Neutrophil (primary cell): Measurements from ENCODE around the gene WBP2.
A peak's percentile ranks its signal among the peaks of the same experiment; 100 is the strongest.
"Not testable (repeated sequence)": the region's sequence is repeated elsewhere in the genome, so short reads cannot be mapped to it uniquely, and the experiment has no call there.

Source experiments
- H3K27ac ChIP-seq: fragments of 200-600 bp; sonication (generic); 2 replicates; pipeline ENCODE4 v1.5.1; 2016; ENCODE audit warnings: mild to moderate bottlenecking, moderate library complexity
- H3K27me3 ChIP-seq: fragments of 200-600 bp; sonication (generic); 2 replicates; pipeline ENCODE4 v1.6.0; 2016; ENCODE audit warnings: mild to moderate bottlenecking
- H3K36me3 ChIP-seq: fragments of 200-600 bp; sonication (generic); 2 replicates; pipeline ENCODE4 v1.5.1; 2017
- H3K4me1 ChIP-seq, 2 experiments: fragments of 200-600 bp in 1 of 2; sonication (generic) in 1 of 2; 1 replicate in 1 of 2; 2 replicates in 1 of 2; pipeline versions ENCODE4 v1.5.1 to v1.6.1; 2013 to 2016; ENCODE audit warnings: low read depth in 1 of 2, low read length in 1 of 2, mild to moderate bottlenecking in 1 of 2, moderate library complexity in 1 of 2; ENCODE audit not compliant: control insufficient read depth in 1 of 2, insufficient read depth in 1 of 2
- H3K4me3 ChIP-seq, 2 experiments: fragments of 200-600 bp in 1 of 2; sonication (generic) in 1 of 2; 1 replicate in 1 of 2; 2 replicates in 1 of 2; pipeline ENCODE4 v1.5.1; 2013 to 2016; ENCODE audit warnings: low read depth in 1 of 2, low read length in 1 of 2, mild to moderate bottlenecking in 1 of 2, moderate library complexity in 1 of 2
- H3K9me3 ChIP-seq: fragments of 200-600 bp; sonication (generic); 2 replicates; pipeline ENCODE4 v1.5.1; 2016
- TF ChIP-seq, protein P1 (sequence below): fragments of 200-600 bp; sonication (generic); IDR thresholded peaks from 2 replicates; pipeline ENCODE4 v1.5.1; 2016; ENCODE audit warnings: antibody characterized with exemption

Gene WBP2

DNA sequence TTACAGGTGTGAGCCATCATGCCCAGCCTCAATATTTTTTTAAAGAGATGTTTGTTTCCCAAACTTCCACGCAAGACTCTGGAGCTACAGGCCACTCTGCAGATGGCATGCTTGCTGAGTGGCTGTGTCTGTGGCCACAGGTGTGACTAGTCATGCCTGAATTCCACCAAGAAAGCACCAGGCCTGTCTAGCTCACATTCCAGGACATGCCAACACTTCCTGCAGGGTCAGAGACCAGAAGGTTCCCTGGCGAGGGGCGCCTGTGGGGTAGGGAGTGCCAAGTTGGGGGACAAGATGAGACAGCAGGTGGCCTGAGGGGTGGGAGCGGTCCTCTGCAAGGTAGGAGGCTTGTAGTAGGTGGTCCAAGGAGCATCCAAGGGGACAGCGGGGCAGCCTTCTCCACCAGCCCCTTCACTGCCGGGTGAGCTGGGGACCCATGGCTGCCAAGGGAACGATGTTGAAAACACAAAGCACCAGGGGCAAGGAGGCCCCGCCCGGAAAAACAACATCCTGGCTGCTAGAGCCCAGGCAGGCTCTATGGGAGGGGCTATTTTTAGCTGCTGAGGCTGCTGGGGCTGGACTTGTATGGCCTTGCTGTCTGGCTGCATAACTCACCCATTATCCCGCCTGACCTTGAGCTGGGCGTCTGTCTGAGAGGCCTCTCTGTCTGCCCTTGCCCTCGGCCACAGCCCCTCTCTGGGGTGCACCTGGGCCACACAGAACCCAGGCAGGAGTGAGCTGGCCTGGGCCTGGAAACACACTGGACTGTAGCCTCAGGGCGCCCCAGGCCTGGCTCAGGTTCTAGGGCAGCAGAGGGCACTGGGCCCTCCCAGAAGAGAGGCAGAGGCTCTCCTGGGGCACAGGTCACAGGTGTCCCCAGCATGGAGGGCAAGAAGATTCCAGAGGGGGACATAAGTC is 17.6 kb upstream of the WBP2 start:
- peaks cover 41% of the 10 kb centered on the region for H3K27me3 ChIP-seq
- no peaks in the 10 kb centered on the region for H3K36me3 ChIP-seq
- no peaks in the 10 kb centered on the region for H3K9me3 ChIP-seq
- TF ChIP-seq, protein P1, sequence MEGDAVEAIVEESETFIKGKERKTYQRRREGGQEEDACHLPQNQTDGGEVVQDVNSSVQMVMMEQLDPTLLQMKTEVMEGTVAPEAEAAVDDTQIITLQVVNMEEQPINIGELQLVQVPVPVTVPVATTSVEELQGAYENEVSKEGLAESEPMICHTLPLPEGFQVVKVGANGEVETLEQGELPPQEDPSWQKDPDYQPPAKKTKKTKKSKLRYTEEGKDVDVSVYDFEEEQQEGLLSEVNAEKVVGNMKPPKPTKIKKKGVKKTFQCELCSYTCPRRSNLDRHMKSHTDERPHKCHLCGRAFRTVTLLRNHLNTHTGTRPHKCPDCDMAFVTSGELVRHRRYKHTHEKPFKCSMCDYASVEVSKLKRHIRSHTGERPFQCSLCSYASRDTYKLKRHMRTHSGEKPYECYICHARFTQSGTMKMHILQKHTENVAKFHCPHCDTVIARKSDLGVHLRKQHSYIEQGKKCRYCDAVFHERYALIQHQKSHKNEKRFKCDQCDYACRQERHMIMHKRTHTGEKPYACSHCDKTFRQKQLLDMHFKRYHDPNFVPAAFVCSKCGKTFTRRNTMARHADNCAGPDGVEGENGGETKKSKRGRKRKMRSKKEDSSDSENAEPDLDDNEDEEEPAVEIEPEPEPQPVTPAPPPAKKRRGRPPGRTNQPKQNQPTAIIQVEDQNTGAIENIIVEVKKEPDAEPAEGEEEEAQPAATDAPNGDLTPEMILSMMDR, result no peak
- H3K4me3 ChIP-seq, result no peak overlapping the region
- peaks cover 20 to 24% of the 10 kb centered on the region in 2 experiments for H3K4me1 ChIP-seq
- H3K27ac ChIP-seq, result no peak overlapping the region

DNA sequence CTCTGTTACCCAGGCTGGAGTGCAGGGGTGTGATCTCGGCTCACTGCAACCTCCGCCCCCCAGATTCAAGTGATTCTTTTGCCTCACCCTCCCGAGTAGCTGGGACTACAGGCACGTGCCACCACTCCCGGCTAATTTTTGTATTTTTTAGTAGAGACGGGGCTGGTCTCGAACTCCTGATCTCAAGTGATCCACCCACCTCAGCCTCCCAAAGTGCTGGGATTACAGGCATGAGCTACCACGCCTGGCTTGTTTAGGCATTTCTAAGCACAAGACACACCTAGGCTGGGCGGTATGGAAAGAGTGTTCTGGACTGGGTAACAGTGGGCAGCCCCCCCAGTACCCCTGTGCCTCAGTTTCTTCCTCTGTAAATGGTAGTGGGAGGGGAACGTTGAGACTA is 15.1 kb upstream of the WBP2 start:
- H3K36me3 ChIP-seq, H3K27ac ChIP-seq, H3K9me3 ChIP-seq, H3K4me1 ChIP-seq, H3K4me3 ChIP-seq: not testable (repeated sequence)
- peaks cover 16% of the 10 kb centered on the region for H3K27me3 ChIP-seq

- no peaks in the 10 kb centered on the region for H3K36me3 ChIP-seq
- peaks cover 9% of the 10 kb centered on the region for H3K27me3 ChIP-seq
- H3K4me3 ChIP-seq, result no peak overlapping the region
- H3K9me3 ChIP-seq, result no peaks in the 10 kb centered on the region
- peaks cover 3% of the 10 kb centered on the region in 2 experiments for H3K4me1 ChIP-seq
- no peak overlapping the region for H3K27ac ChIP-seq
- TF ChIP-seq, protein P1, result no peak
These were observed 14.4 kb upstream of the WBP2 start for GRCh38 chr17:75869282-75870141.

DNA sequence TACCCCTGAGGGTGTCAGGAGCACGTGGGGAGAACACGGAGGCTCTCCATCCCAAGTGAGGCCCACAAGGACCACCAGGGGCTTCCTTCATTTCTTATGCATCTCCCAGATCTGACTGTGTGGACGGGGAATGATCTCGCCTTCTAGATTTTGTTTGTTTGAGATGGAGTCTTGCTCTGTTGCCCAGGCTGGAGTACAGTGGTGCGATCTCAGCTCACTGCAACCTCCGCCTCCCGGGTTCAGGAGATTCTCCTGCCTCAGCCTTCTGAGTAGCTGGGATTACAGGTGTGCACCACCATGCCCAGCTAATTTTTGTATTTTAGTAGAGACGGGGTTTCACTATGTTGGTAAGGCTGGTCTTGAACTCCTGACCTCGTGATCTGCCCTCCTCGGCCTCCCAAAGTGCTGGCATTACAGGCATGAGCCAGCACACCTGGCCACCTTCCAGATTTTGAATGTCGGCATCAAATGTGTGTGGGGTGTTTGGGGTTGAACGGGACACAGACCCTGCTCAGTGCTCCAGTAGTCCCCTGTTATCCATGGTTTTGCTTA is 13.7 kb upstream of the WBP2 start:
- H3K9me3 ChIP-seq, H3K27ac ChIP-seq, H3K4me3 ChIP-seq, H3K27me3 ChIP-seq, H3K36me3 ChIP-seq: not testable (repeated sequence)
- peaks cover 10% of the 10 kb centered on the region in 2 experiments for H3K4me1 ChIP-seq

DNA sequence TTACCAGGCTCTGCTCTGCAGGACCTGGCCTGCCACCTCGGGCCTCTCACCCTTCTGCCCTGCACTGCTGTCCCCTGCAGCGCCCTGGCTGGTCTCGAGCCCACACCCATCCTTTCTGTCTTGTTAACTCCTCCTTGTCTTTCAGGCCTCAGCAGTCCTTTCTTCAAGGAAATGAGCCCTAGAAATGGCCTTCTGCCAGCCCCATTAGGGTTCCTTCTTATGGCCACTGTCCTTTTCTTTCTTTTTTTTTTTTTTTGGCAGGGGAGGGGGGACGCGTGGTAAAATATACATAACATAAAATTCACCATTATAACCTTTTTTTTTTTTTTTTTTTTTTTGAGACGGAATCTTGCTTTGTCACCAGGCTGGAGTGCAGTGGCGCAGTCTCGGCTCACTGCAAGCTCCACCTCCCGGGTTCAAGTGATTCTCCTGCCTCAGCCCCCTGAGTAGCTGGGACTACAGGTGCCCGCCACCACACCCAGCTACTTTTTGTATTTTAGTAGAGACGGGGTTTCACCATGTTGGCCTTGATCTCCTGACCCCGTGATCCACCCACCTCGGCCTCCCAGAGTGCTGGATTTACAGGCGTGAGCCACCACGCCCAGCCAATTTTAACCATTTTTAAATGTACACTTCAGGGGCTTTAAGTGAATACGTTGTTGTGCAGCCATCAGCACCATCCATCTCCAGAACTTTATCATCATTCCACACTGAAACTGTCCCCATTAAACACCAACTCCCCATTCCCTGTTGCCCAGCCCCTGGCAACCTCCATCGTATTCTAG is 10.5 kb upstream of the WBP2 start:
- peaks cover 28 to 33% of the 10 kb centered on the region in 2 experiments for H3K4me1 ChIP-seq
- not testable (repeated sequence) for H3K27ac ChIP-seq

DNA sequence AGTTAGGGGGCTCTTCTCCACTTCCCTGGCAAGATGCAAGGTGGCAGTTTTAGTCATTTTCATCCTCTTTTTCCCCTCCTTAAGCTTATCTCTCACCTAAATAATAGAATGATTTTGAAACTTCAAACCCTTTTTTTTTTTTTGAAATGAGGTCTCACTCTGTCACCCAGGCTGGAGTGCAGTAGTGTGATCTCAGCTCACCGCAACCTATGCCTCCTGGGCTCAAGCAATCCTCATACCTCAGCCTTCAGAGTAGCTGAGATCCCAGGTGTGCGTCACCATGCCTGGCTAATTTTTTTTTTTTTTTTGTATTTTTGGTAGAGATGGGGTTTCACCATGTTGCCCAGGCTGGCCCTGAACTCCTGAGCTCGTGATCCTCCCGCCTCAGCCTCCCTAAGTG is 9.8 kb upstream of the WBP2 start:
- Histone ChIP-seq H3K27ac (peak overlapping the region; percentile 74), H3K4me1 (peaks cover 31 to 38% of the 10 kb centered on the region in 2 experiments)
- H3K27me3 ChIP-seq, H3K4me3 ChIP-seq, H3K36me3 ChIP-seq, H3K9me3 ChIP-seq: not testable (repeated sequence)

More for the DNA sequence above, 10.5 kb upstream of the WBP2 start:
- H3K36me3 ChIP-seq, H3K27me3 ChIP-seq, H3K4me3 ChIP-seq, H3K9me3 ChIP-seq: not testable (repeated sequence)

DNA sequence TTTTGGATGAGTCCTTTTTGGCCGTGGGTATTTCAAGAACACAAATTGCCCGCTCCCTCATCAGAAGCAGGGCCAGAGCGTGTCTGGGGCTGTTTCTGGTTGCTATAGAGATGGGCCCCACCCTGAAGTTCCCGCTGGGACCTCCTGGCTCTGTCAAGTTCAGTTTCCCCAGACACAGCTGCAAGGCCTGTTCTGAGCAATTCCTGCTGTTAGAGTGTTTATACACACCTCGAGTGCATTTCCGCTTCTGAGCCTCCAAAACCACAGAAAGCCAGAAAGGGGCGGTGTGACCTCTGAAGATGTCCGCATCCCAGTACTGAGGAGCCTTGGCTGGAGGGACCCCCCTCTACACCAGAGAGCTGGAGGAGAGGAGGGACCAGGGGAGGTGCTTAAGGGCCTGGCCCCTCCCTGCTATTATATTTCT is 9.3 kb upstream of the WBP2 start:
- Histone ChIP-seq H3K27me3 (no peaks in the 10 kb centered on the region), H3K36me3 (no peaks in the 10 kb centered on the region), H3K9me3 (no peaks in the 10 kb centered on the region), H3K4me3 (peak overlapping the region in 1 of 2 experiments; percentile 32), H3K4me1 (peaks cover 35 to 42% of the 10 kb centered on the region in 2 experiments), H3K27ac (peak overlapping the region; percentile 74)
- TF ChIP-seq, protein P1, result no peak
